ENCODE data around the gene BRWD1. TPM values are rescaled to one million over a fixed set of nuclear protein-coding genes. Genes with fewer than 3 reads are reported as not detected.

The BRWD1 gene
- total RNA-seq, 6 experiments from 2014 or later = 18.6 to 26.7 (median 21.9) TPM

GRCh38 chr21:39263372-39263771 is 50.1 kb downstream of the BRWD1 start:
- ATAC-seq (no peak), DNase-seq (no peak)
- TF ChIP-seq CTCF (IDR thresholded peaks at IDR 0.05) = no peak
- TF ChIP-seq POLR2A (IDR thresholded peaks at IDR 0.05) = no peak
- Histone ChIP-seq H3K36me3 (peaks cover 7 to 63% (median 31%) of the 10 kb centered on the region in 4 donors), H3K4me1 (no peaks in the 10 kb centered on the region), H3K9me3 (no peaks in the 10 kb centered on the region), H3K27ac (no peak overlapping the region), H3K4me3 (no peak overlapping the region), H3K27me3 (no peaks in the 10 kb centered on the region)
- WGBS (ENCODE audit: insufficient coverage, low coverage, low lambda C conversion rate, missing lambda C conversion rate) = 89% methylated on average over 2 of the region's 2 CpGs
- intact Hi-C loops (cut with DNase I) = no loop called here

GRCh38 chr21:39258207-39258606 is 55.2 kb downstream of the BRWD1 start:
- Histone ChIP-seq H3K4me3 (no peak overlapping the region), H3K27ac (no peak overlapping the region), H3K9me3 (no peaks in the 10 kb centered on the region), H3K27me3 (no peaks in the 10 kb centered on the region), H3K36me3 (peaks cover 0 to 66% (median 35%) of the 10 kb centered on the region in 4 donors), H3K4me1 (no peaks in the 10 kb centered on the region)
- TF ChIP-seq POLR2A (IDR thresholded peaks at IDR 0.05) (no peak), CTCF (IDR thresholded peaks at IDR 0.05) (no peak)
- intact Hi-C loops (cut with DNase I) = no loop called here
- ATAC-seq = no peak
- WGBS (ENCODE audit: insufficient coverage, low coverage, low lambda C conversion rate, missing lambda C conversion rate) = 85% methylated on average over 4 of the region's 4 CpGs
- no peak for DNase-seq

DNA sequence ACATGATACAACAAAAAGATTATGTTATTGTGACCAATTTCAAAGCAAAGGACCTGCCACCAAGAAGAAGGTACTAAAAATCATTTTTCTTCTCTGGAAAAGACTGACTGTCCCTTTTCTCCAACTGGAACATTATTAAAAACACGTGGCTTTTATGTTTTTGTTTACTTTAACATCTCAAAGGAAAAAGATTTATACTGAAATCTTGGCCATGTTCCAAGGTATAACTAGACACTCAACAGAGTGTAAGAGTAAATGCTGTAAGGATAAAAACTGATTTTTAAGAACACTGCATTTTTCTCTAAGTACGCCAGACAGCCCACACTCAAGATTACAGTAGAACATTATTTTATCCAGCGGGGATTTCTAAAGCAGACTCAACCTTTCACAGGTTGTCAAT is 62.1 kb downstream of the BRWD1 start:
- no peak for ATAC-seq
- WGBS (ENCODE audit: insufficient coverage, low coverage, low lambda C conversion rate, missing lambda C conversion rate) = 59% methylated on average over 3 of the region's 3 CpGs
- H3K4me3 ChIP-seq = no peak overlapping the region
- peaks cover 0 to 45% (median 27%) of the 10 kb centered on the region in 4 donors for H3K36me3 ChIP-seq
- H3K4me1 ChIP-seq = peaks cover 0 to 7% (median 0%) of the 10 kb centered on the region in 4 donors
- H3K27ac ChIP-seq = no peak overlapping the region
- no peak for DNase-seq
- no peak for TF ChIP-seq POLR2A (IDR thresholded peaks at IDR 0.05)
- TF ChIP-seq CTCF (IDR thresholded peaks at IDR 0.05) = no peak
- intact Hi-C loops (cut with DNase I) = no loop called here
- H3K9me3 ChIP-seq = no peaks in the 10 kb centered on the region
- no peaks in the 10 kb centered on the region for H3K27me3 ChIP-seq

GRCh38 chr21:39238275-39238674 is 75.2 kb downstream of the BRWD1 start:
- Histone ChIP-seq H3K27ac (no peak overlapping the region), H3K9me3 (no peaks in the 10 kb centered on the region), H3K27me3 (no peaks in the 10 kb centered on the region), H3K4me1 (no peaks in the 10 kb centered on the region), H3K36me3 (peaks cover 0 to 53% (median 20%) of the 10 kb centered on the region in 4 donors), H3K4me3 (no peak overlapping the region)
- ATAC-seq (no peak), DNase-seq (no peak)
- 92% methylated on average over 1 of the region's 1 CpG for WGBS (ENCODE audit: insufficient coverage, low coverage, low lambda C conversion rate, missing lambda C conversion rate)
- TF ChIP-seq CTCF (IDR thresholded peaks at IDR 0.05) (no peak), POLR2A (IDR thresholded peaks at IDR 0.05) (no peak)
- intact Hi-C loops (cut with DNase I) = no loop called here

- Histone ChIP-seq H3K9me3 (no peaks in the 10 kb centered on the region), H3K4me3 (no peak overlapping the region), H3K27me3 (no peaks in the 10 kb centered on the region), H3K4me1 (no peaks in the 10 kb centered on the region), H3K36me3 (peaks cover 0 to 48% (median 20%) of the 10 kb centered on the region in 4 donors), H3K27ac (no peak overlapping the region)
- no peak for ATAC-seq
- TF ChIP-seq POLR2A (IDR thresholded peaks at IDR 0.05) (no peak), CTCF (IDR thresholded peaks at IDR 0.05) (no peak)
- intact Hi-C loops (cut with DNase I) = no loop called here
- 93% methylated on average over 3 of the region's 3 CpGs for WGBS (ENCODE audit: insufficient coverage, low coverage, low lambda C conversion rate, missing lambda C conversion rate)
- DNase-seq = no peak
These were observed 80.6 kb downstream of the BRWD1 start for GRCh38 chr21:39232861-39233291.
